A549 (cell line): ENCODE measurements around the gene DENND10. TPM values are rescaled to one million over a fixed set of nuclear protein-coding genes. Genes with fewer than 3 reads are reported as not detected.
A peak's percentile ranks its signal among the peaks of the same experiment; 100 is the strongest.

Experiments
- ATAC-seq, 2 experiments: fragments of 200-7000 bp in 1 of 2; fragments of >200 bp in 1 of 2; cut with Nextera tagmentation in 1 of 2; cut with Tn5 transposase in 1 of 2; 3 replicates each; pipeline versions ENCODE4 v1.8.0 to v1.9.1; 2018 to 2020; ENCODE audit warnings: mild to moderate bottlenecking in 1 of 2, moderate library complexity in 1 of 2
- CTCF ChIA-PET: fragments of 300-600 bp; sonication (Branson Sonifier 250); formaldehyde crosslinking; extraction: SDS; loops from one replicate; lab custom pipeline; 2021; ENCODE audit warnings: antibody characterized with exemption, inconsistent platforms; lab: Yijun Ruan, JAX
- POLR2A ChIA-PET: fragments of 350-600 bp; formaldehyde crosslinking; extraction: SDS; loops from one replicate; lab custom pipeline; 2021; ENCODE audit warnings: antibody characterized with exemption, inconsistent platforms; lab: Yijun Ruan, JAX
- DNase-seq, 2 experiments: peaks; one replicate each; pipeline versions ENCODE4 v3.0.0 to v3.0.0-alpha.2; 2011 to 2016; ENCODE audit warnings: low read depth in 1 of 2, low spot score in 1 of 2
- FAIRE-seq: peaks from 2 replicates; lab custom pipeline; 2011; peaks lifted over from hg19 to GRCh38; lab: Jason Lieb, UNC
- H3K27ac ChIP-seq, 2 experiments: fragments of >200 bp; sonication (Bioruptor Twin); formaldehyde crosslinking; 3 replicates each; pipeline ENCODE4 v1.5.1; 2016 to 2017
- H3K4me1 ChIP-seq: fragments of >200 bp; sonication (Bioruptor Twin); formaldehyde crosslinking; 3 replicates; pipeline ENCODE4 v1.6.1; 2016
- H3K4me2 ChIP-seq: fragments of >200 bp; sonication (Bioruptor Twin); formaldehyde crosslinking; 3 replicates; pipeline ENCODE4 v1.6.1; 2016
- H3K4me3 ChIP-seq: fragments of >200 bp; sonication (Bioruptor Twin); formaldehyde crosslinking; 3 replicates; pipeline ENCODE4 v1.5.1; 2016
- H3K9me3 ChIP-seq: fragments of >200 bp; sonication (Bioruptor Twin); formaldehyde crosslinking; 3 replicates; pipeline ENCODE4 v1.6.1; 2016
- ATOH8 ChIP-seq: fragments of 250-450 bp; sonication (Bioruptor Pico); IDR thresholded peaks from 2 replicates; pipeline ENCODE4 v1.5.0; 2020; ENCODE audit warnings: low read depth, mild to moderate bottlenecking, moderate library complexity
- CBX2 ChIP-seq: fragments of 200-600 bp; sonication (generic); IDR thresholded peaks from 2 replicates; pipeline ENCODE4 v1.6.1; 2016; ENCODE audit warnings: low read depth, mild to moderate bottlenecking, borderline replicate concordance
- CBX8 ChIP-seq: fragments of 200-600 bp; sonication (generic); IDR thresholded peaks from 2 replicates; pipeline ENCODE4 v1.6.1; 2016
- CEBPB ChIP-seq, 2 experiments: fragments of >200 bp in 1 of 2; sonication (Bioruptor Twin) in 1 of 2; formaldehyde crosslinking in 1 of 2; IDR thresholded peaks; 2 replicates each; pipeline ENCODE4 v1.6.1; 2012 to 2016
- FOSL2 ChIP-seq, 2 experiments: fragments of 450-650 bp in 1 of 2; fragments of >200 bp in 1 of 2; sonication (Bioruptor Twin) in 1 of 2; formaldehyde crosslinking; IDR thresholded peaks; 2 replicates each; pipeline versions ENCODE4 v1.5.0 to v1.6.1; 2016 to 2020; ENCODE audit warnings: mild to moderate bottlenecking in 1 of 2, moderate library complexity in 1 of 2
- HOXB13 ChIP-seq: fragments of 250-450 bp; sonication (Bioruptor Pico); IDR thresholded peaks from 2 replicates; pipeline ENCODE4 v1.5.0; 2020; ENCODE audit warnings: low read depth, mild to moderate bottlenecking, moderate library complexity
- KDM5A ChIP-seq: fragments of 200-600 bp; sonication (generic); IDR thresholded peaks from 2 replicates; pipeline ENCODE4 v1.6.1; 2016; ENCODE audit warnings: antibody characterized with exemption, mild to moderate bottlenecking
- MAFK ChIP-seq: fragments of 450-650 bp; IDR thresholded peaks from 2 replicates; pipeline ENCODE4 v1.6.1; 2014; ENCODE audit not compliant: partially characterized antibody
- MYC ChIP-seq: IDR thresholded peaks from 2 replicates; pipeline ENCODE4 v1.6.1; 2012; ENCODE audit warnings: mild to moderate bottlenecking, inconsistent platforms, low read length, improper control_type of control experiment, borderline replicate concordance
- REST ChIP-seq: fragments of 200-600 bp; sonication (generic); IDR thresholded peaks from 2 replicates; pipeline ENCODE4 v1.6.1; 2016; ENCODE audit warnings: antibody characterized with exemption, mild to moderate bottlenecking, moderate library complexity
- RNF2 ChIP-seq: fragments of 200-600 bp; sonication (generic); IDR thresholded peaks from 2 replicates; pipeline ENCODE4 v1.6.1; 2016; ENCODE audit warnings: low read depth, mild to moderate bottlenecking, antibody characterized with exemption, moderate library complexity, borderline replicate concordance
- SREBF2 ChIP-seq: fragments of 450-650 bp; IDR thresholded peaks from 2 replicates; pipeline ENCODE4 v1.6.1; 2014; ENCODE audit warnings: mild to moderate bottlenecking, moderate library complexity
- TFCP2L1 ChIP-seq: fragments of 250-450 bp; sonication (Bioruptor Pico); IDR thresholded peaks from 2 replicates; pipeline ENCODE4 v1.5.0; 2021; ENCODE audit warnings: mild to moderate bottlenecking
- TP53 ChIP-seq: fragments of 250-450 bp; sonication (Bioruptor Pico); IDR thresholded peaks from 2 replicates; pipeline ENCODE4 v1.5.0; 2021; ENCODE audit warnings: mild to moderate bottlenecking, moderate library complexity
- WGBS: methylation state at CpG from one replicate; pipeline ENCODE4 v1.1.6; 2017; ENCODE audit errors: missing lambda C conversion rate; 5-methylcytosine and 5-hydroxymethylcytosine counted together
- polyA plus RNA-seq, 4 experiments: library from polyadenylated mRNA; depleted of rRNA in 3 of 4; stranded (reverse); fragments of >200 nt; fragmentation: RNase III in 1 of 4; extraction: RNeasy Plus Mini Kit Qiagen cat#74134 plus additional on column Dnase treatment in 1 of 4; gene quantifications; 2 replicates in 3 of 4; 3 replicates in 1 of 4; pipeline ENCODE4 v1.2.3, GENCODE V29; 2011 to 2017
- TF ChIP-seq, protein P1 (sequence below): fragments of 250-450 bp; sonication (Bioruptor Pico); IDR thresholded peaks from 2 replicates; pipeline ENCODE4 v1.5.0; 2021; ENCODE audit warnings: mild to moderate bottlenecking, moderate library complexity, borderline replicate concordance
- TF ChIP-seq, protein P2 (sequence below): fragments of 150-350 bp; IDR thresholded peaks from 2 replicates; pipeline ENCODE4 v1.6.1; 2014; ENCODE audit warnings: low read depth, mild to moderate bottlenecking, low read length
- TF ChIP-seq, protein P3 (sequence below): fragments of >200 bp; sonication (Bioruptor Twin); formaldehyde crosslinking; IDR thresholded peaks from 2 replicates; pipeline ENCODE4 v1.6.1; 2016

The DENND10 gene
- polyA plus RNA-seq, 2 of the 4 experiments (the other 2 are of a cell fraction) = 49.7 to 94.3 TPM

- POLR2A ChIA-PET = no interaction called here
- Histone ChIP-seq H3K4me3 (no peak overlapping the region), H3K9me3 (no peaks in the 10 kb centered on the region), H3K27ac (no peak overlapping the region), H3K4me1 (peaks cover 12% of the 10 kb centered on the region), H3K4me2 (no peak overlapping the region)
- FAIRE-seq = no peak
- WGBS = 91% methylated on average over 8 of the region's 8 CpGs
- no peak for ATAC-seq
- TF ChIP-seq HOXB13 (no peak), MYC (no peak), SREBF2 (no peak), MAFK (no peak), TP53 (CRISPR knock-in tag) (no peak), TFCP2L1 (CRISPR knock-in tag) (no peak), CBX8 (no peak), FOSL2 (IDR thresholded peaks at IDR 0.05) (no peak), FOSL2 (CRISPR knock-in tag; IDR thresholded peaks at IDR 0.05) (no peak), ATOH8 (CRISPR knock-in tag) (no peak), RNF2 (no peak), REST (no peak), CBX2 (no peak)
- TF ChIP-seq, protein P1, sequence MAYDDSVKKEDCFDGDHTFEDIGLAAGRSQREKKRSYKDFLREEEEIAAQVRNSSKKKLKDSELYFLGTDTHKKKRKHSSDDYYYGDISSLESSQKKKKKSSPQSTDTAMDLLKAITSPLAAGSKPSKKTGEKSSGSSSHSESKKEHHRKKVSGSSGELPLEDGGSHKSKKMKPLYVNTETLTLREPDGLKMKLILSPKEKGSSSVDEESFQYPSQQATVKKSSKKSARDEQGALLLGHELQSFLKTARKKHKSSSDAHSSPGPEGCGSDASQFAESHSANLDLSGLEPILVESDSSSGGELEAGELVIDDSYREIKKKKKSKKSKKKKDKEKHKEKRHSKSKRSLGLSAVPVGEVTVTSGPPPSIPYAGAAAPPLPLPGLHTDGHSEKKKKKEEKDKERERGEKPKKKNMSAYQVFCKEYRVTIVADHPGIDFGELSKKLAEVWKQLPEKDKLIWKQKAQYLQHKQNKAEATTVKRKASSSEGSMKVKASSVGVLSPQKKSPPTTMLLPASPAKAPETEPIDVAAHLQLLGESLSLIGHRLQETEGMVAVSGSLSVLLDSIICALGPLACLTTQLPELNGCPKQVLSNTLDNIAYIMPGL (CRISPR knock-in tag) = no peak
- TF ChIP-seq, protein P2, sequence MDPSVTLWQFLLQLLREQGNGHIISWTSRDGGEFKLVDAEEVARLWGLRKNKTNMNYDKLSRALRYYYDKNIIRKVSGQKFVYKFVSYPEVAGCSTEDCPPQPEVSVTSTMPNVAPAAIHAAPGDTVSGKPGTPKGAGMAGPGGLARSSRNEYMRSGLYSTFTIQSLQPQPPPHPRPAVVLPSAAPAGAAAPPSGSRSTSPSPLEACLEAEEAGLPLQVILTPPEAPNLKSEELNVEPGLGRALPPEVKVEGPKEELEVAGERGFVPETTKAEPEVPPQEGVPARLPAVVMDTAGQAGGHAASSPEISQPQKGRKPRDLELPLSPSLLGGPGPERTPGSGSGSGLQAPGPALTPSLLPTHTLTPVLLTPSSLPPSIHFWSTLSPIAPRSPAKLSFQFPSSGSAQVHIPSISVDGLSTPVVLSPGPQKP = no peak
- TF ChIP-seq, protein P3, sequence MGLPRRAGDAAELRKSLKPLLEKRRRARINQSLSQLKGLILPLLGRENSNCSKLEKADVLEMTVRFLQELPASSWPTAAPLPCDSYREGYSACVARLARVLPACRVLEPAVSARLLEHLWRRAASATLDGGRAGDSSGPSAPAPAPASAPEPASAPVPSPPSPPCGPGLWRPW = no peak
- no peak for DNase-seq
- CTCF ChIA-PET = no interaction called here
These were observed 30.0 kb downstream of the DENND10 start for GRCh38 chr10:119133949-119134348.

DNA sequence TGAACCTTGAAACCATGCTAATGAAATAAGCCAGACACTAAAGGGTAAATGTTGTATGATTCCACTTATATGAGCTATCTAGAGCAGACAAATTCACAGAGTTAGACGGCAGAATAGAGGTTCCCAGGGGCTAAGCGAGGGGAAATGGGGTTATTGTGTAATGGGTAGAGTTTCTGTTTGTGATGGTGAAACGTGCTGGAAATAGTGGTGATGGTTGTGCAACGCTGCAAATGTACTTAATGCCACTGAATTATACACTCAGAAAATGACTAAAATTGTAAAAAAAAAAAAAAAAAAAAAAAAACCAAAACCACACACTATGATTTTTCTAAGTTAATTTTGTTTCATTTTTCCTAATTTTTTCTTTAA, 31.6 kb downstream of the DENND10 start:
- Histone ChIP-seq H3K4me3 (no peak overlapping the region), H3K4me2 (no peak overlapping the region), H3K4me1 (peaks cover 12% of the 10 kb centered on the region), H3K27ac (no peak overlapping the region), H3K9me3 (no peaks in the 10 kb centered on the region)
- FAIRE-seq (no peak), DNase-seq (no peak), ATAC-seq (no peak)
- WGBS = 84% methylated on average over 4 of the region's 4 CpGs
- ChIA-PET CTCF (interaction anchor here (0.6 to 1.1 kb wide), 2 partner anchors 30 kb away, joined by 3 read pairs; partner anchors contain the start of gene SFXN4), POLR2A (no interaction called here)
- TF ChIP-seq, protein P2 = no peak
- no peak for TF ChIP-seq HOXB13
- no peak for TF ChIP-seq KDM5A
- peak; percentile 11 to 24; a peak in 1 of 4 replicates for TF ChIP-seq CEBPB (IDR thresholded peaks at IDR 0.05)
